Measurements from ENCODE around the gene ZNF408.

DNA sequence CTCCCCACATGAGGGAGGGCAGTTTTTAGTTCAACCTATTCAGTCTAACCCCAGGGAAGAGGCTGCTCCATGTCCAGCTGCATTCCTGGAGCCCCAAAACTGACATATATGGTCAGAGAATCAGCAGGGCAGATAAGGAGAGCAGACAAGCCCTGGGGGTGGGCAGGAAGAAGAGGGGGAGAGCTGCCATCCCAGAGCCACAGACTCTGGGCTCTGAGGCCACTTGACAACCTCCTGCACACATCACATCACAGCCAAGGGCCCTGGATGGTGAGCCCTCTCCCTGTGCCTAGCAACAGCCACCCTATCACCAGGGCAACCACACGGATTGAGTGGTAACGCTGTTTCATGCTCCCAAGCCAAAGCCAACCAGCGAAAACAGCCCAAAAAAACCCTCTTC lies 3.5 kb upstream of the ZNF408 start:
- TF ChIP-seq ZFP3 (CRISPR knock-in tag; IDR thresholded peaks at IDR 0.05) (no peak), ZFP30 (CRISPR knock-in tag; IDR thresholded peaks at IDR 0.05) (no peak), PATZ1 (CRISPR knock-in tag; IDR thresholded peaks at IDR 0.05; ENCODE audit: borderline replicate concordance) (no peak), BACH2 (CRISPR knock-in tag; IDR thresholded peaks at IDR 0.05; ENCODE audit: borderline replicate concordance) (no peak), ARNTL (CRISPR knock-in tag; IDR thresholded peaks at IDR 0.05; ENCODE audit: borderline replicate concordance, low read depth) (no peak), ZNF8 (CRISPR knock-in tag; IDR thresholded peaks at IDR 0.05) (no peak), PPARA (CRISPR knock-in tag; IDR thresholded peaks at IDR 0.05; ENCODE audit: borderline replicate concordance) (no peak), ZNF565 (CRISPR knock-in tag; conservative IDR thresholded peaks at IDR 0.05; ENCODE audit: low read depth) (no peak), GLIS3 (CRISPR knock-in tag; IDR thresholded peaks at IDR 0.05) (no peak)
- TF ChIP-seq, protein P1, sequence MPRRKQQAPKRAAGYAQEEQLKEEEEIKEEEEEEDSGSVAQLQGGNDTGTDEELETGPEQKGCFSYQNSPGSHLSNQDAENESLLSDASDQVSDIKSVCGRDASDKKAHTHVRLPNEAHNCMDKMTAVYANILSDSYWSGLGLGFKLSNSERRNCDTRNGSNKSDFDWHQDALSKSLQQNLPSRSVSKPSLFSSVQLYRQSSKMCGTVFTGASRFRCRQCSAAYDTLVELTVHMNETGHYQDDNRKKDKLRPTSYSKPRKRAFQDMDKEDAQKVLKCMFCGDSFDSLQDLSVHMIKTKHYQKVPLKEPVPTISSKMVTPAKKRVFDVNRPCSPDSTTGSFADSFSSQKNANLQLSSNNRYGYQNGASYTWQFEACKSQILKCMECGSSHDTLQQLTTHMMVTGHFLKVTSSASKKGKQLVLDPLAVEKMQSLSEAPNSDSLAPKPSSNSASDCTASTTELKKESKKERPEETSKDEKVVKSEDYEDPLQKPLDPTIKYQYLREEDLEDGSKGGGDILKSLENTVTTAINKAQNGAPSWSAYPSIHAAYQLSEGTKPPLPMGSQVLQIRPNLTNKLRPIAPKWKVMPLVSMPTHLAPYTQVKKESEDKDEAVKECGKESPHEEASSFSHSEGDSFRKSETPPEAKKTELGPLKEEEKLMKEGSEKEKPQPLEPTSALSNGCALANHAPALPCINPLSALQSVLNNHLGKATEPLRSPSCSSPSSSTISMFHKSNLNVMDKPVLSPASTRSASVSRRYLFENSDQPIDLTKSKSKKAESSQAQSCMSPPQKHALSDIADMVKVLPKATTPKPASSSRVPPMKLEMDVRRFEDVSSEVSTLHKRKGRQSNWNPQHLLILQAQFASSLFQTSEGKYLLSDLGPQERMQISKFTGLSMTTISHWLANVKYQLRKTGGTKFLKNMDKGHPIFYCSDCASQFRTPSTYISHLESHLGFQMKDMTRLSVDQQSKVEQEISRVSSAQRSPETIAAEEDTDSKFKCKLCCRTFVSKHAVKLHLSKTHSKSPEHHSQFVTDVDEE (CRISPR knock-in tag; IDR thresholded peaks at IDR 0.05): no peak

Measured in SK-N-SH treated with all-trans-retinoic acid at 6 μM for 48 hours (cell line).